Right atrium auricular region (tissue), 2 donors: ENCODE measurements around the gene ASMTL. TPM values are rescaled to one million over a fixed set of nuclear protein-coding genes. Genes with fewer than 3 reads are reported as not detected.
"Not testable (repeated sequence)": the region's sequence is repeated elsewhere in the genome, so short reads cannot be mapped to it uniquely, and the experiment has no call there.

Experiments
- DNase-seq: peaks from one replicate; pipeline ENCODE4 v3.0.0-alpha.2; 2019; ENCODE audit warnings: low spot score
- H3K27ac ChIP-seq, 2 donors: fragments of 200-600 bp; sonication (generic); 1 replicate in 1 of 2; 2 replicates in 1 of 2; pipeline ENCODE4 v1.5.1; 2016 to 2019
- H3K27me3 ChIP-seq, 2 donors: fragments of 200-600 bp; sonication (generic); one replicate each; pipeline versions ENCODE4 v1.5.1 to v1.6.0; 2017 to 2019
- H3K36me3 ChIP-seq: fragments of 200-600 bp; sonication (generic); one replicate; pipeline ENCODE4 v1.5.1; 2016
- H3K4me1 ChIP-seq, 2 donors: fragments of 200-600 bp; sonication (generic); one replicate each; pipeline versions ENCODE4 v1.5.1 to v1.6.0; 2017 to 2019
- H3K4me3 ChIP-seq, 2 donors: fragments of 200-600 bp; sonication (generic); 1 replicate in 1 of 2; 2 replicates in 1 of 2; pipeline ENCODE4 v1.5.1; 2017 to 2019; ENCODE audit warnings: mild to moderate bottlenecking in 1 of 2, moderate library complexity in 1 of 2
- H3K9me3 ChIP-seq, 2 donors: fragments of 200-600 bp; sonication (generic); one replicate each; pipeline ENCODE4 v1.5.1; 2019
- total RNA-seq, 2 donors: library from RNA; depleted of rRNA; stranded (reverse); fragments of >200 nt; gene quantifications; one replicate each; pipeline ENCODE4 v1.1.0, GENCODE V29; 2016
- TF ChIP-seq, protein P1 (sequence below), 2 donors: fragments of 200-600 bp; sonication (generic); IDR thresholded peaks; one replicate each; pipeline ENCODE4 v1.5.1; 2019; ENCODE audit warnings: antibody characterized with exemption in 2 of 2

Gene ASMTL
- total RNA-seq, 2 donors from 2014 or later = 20.1 to 31.9 TPM

DNA sequence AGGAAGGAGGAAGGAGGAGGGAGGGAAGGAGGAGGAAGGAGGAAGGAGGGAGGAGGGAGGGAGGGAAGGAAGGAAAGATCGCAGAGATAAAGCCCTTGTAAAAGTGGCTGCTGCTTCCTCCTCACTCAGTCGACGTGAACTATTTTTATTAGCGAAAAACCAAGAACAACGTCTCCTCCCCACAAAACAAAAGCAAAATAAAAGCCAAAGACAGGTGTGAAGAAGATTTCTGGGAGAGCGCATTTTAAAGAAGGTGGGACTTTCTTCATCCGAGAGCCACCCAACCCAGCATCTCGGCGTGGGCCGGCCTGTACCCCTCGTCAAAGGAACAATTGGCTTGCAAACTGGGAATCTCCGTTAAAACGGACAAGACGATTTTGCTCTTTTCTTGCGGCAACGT is 40.7 kb upstream of the ASMTL start:
- no peaks in the 10 kb centered on the region for H3K36me3 ChIP-seq
- no peak overlapping the region for H3K27ac ChIP-seq
- H3K4me3 ChIP-seq = no peak overlapping the region
- TF ChIP-seq, protein P1, sequence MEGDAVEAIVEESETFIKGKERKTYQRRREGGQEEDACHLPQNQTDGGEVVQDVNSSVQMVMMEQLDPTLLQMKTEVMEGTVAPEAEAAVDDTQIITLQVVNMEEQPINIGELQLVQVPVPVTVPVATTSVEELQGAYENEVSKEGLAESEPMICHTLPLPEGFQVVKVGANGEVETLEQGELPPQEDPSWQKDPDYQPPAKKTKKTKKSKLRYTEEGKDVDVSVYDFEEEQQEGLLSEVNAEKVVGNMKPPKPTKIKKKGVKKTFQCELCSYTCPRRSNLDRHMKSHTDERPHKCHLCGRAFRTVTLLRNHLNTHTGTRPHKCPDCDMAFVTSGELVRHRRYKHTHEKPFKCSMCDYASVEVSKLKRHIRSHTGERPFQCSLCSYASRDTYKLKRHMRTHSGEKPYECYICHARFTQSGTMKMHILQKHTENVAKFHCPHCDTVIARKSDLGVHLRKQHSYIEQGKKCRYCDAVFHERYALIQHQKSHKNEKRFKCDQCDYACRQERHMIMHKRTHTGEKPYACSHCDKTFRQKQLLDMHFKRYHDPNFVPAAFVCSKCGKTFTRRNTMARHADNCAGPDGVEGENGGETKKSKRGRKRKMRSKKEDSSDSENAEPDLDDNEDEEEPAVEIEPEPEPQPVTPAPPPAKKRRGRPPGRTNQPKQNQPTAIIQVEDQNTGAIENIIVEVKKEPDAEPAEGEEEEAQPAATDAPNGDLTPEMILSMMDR (IDR thresholded peaks at IDR 0.05) = no peak
- H3K9me3 ChIP-seq = no peaks in the 10 kb centered on the region
- no peaks in the 10 kb centered on the region for H3K4me1 ChIP-seq
- H3K27me3 ChIP-seq = no peaks in the 10 kb centered on the region
- DNase-seq = no peak

- Histone ChIP-seq H3K9me3 (no peaks in the 10 kb centered on the region), H3K4me1 (no peaks in the 10 kb centered on the region), H3K4me3 (no peak overlapping the region), H3K27ac (no peak overlapping the region), H3K36me3 (no peaks in the 10 kb centered on the region), H3K27me3 (no peaks in the 10 kb centered on the region)
- DNase-seq = peak; percentile 46
- TF ChIP-seq, protein P1 (IDR thresholded peaks at IDR 0.05) = no peak
Measured at GRCh38 chrX:1492421-1493012, 39.8 kb upstream of the ASMTL start.

GRCh38 chrX:1491851-1492349 is 39.2 kb upstream of the ASMTL start:
- no peak overlapping the region for H3K27ac ChIP-seq
- no peak overlapping the region for H3K4me3 ChIP-seq
- TF ChIP-seq, protein P1 (IDR thresholded peaks at IDR 0.05) = no peak
- no peaks in the 10 kb centered on the region for H3K9me3 ChIP-seq
- no peaks in the 10 kb centered on the region for H3K4me1 ChIP-seq
- no peak for DNase-seq
- H3K36me3 ChIP-seq = no peaks in the 10 kb centered on the region
- H3K27me3 ChIP-seq = no peaks in the 10 kb centered on the region

GRCh38 chrX:1491248-1491647 is 38.5 kb upstream of the ASMTL start:
- H3K27ac ChIP-seq, H3K36me3 ChIP-seq, DNase-seq, H3K27me3 ChIP-seq, H3K4me1 ChIP-seq, H3K9me3 ChIP-seq, H3K4me3 ChIP-seq: not testable (repeated sequence)

- H3K27ac ChIP-seq, DNase-seq, H3K4me1 ChIP-seq, H3K9me3 ChIP-seq, H3K36me3 ChIP-seq, H3K4me3 ChIP-seq, H3K27me3 ChIP-seq: not testable (repeated sequence)
Measured at GRCh38 chrX:1490723-1491122, 38.0 kb upstream of the ASMTL start.

DNA sequence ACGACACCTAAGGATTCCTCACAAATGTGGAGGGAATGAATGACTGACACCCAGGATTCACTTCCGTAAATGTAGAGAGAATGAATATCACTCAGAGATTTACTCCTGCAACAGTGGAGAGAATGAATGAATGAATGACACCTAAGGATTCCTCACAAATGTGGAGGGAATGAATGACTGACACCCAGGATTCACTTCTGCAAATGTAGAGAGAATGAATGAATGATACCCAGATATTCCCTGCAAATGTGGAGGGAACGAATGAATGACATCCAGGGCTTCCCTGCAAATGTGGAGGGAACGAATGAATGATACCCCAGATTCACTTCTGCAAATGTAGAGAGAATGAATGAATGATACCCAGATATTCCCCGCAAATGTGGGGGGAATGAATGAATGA is 36.6 kb upstream of the ASMTL start:
- H3K36me3 ChIP-seq, H3K9me3 ChIP-seq, H3K27me3 ChIP-seq, H3K4me1 ChIP-seq, DNase-seq, H3K27ac ChIP-seq, H3K4me3 ChIP-seq: not testable (repeated sequence)

GRCh38 chrX:1488745-1489144 is 36.0 kb upstream of the ASMTL start:
- no peak overlapping the region for H3K27ac ChIP-seq
- H3K9me3 ChIP-seq = no peaks in the 10 kb centered on the region
- H3K4me1 ChIP-seq = no peaks in the 10 kb centered on the region
- no peaks in the 10 kb centered on the region for H3K27me3 ChIP-seq
- TF ChIP-seq, protein P1 (IDR thresholded peaks at IDR 0.05) = no peak
- H3K4me3 ChIP-seq = no peak overlapping the region
- no peak for DNase-seq
- no peaks in the 10 kb centered on the region for H3K36me3 ChIP-seq
